GM12874 (cell line): ENCODE results near the gene JADE2.

ENCODE experiments used
- CTCF ChIP-seq: IDR thresholded peaks from 2 replicates; pipeline ENCODE4 v1.5.1; 2011; ENCODE audit warnings: low read depth, mild to moderate bottlenecking, control low read depth, low read length, moderate library complexity; ENCODE audit not compliant: insufficient read depth

JADE2 gene

DNA sequence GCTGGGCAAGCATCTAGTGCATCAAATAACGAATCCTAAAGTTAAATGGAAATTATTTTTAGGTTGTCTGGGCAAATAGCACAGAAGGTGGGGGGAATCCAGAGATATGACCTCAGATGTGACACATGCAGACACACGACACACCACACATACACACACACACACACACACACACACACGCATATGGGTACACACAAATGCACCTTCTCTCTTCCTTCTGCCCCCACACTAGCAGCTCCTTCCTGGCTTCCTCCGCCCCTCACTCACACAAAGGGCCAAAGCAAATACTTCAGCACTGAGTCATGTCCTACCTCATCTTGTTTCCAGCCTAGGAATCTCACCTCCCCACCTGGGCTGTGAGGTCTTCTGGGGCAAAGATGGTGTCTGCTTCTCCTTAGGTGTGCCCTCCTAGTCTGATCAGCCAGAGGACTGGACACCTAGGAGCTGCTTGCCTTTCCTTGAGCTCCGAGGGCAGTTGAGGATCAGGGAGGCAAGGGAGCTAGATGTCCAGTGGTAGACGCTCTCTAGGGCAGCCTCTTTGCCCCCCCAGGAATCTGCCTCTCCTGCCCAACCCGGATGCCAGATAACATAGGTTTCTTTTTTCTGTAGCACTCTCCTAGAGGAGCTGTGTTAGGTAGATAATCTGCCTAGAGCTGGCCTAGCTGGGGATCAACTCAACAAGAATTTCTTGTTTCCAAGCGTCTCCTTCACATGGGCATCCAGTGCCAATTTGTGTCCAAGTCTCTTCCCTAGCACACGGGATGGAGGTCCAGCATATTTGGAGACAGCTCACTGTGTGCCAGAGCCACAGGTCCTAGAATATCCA, 14.3 kb upstream of the JADE2 start:
- TF ChIP-seq CTCF, result no peak

GRCh38 chr5:134511796-134512660, 13.4 kb upstream of the JADE2 start:
- TF ChIP-seq CTCF, result no peak

DNA sequence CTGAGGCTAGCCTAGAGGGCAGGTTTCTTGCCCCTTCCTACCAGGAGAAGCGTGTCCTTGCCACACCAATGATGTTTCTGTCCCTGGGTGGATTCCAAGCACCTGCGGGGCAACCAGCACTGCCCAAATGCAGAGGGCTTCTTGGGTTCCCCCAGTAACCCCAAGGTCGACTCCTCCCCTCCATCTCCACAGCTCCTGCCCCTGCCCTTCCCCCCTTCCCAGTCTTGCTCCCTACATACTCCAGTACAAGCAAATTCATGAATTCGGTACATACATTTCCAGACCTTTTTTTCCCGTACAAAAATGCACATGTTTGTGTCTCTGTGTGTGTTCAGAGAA, 12.8 kb upstream of the JADE2 start:
- TF ChIP-seq CTCF, result no peak

GRCh38 chr5:134515801-134516200, 9.7 kb upstream of the JADE2 start:
- no peak for TF ChIP-seq CTCF

GRCh38 chr5:134517553-134517952, 7.9 kb upstream of the JADE2 start:
- no peak for TF ChIP-seq CTCF

GRCh38 chr5:134519989-134520388, 5.5 kb upstream of the JADE2 start:
- no peak for TF ChIP-seq CTCF

GRCh38 chr5:134521841-134522240, 3.6 kb upstream of the JADE2 start:
- no peak for TF ChIP-seq CTCF
